K562 (cell line): ENCODE data around the gene DESI1. TPM values are rescaled to one million over a fixed set of nuclear protein-coding genes. Genes with fewer than 3 reads are reported as not detected.

Source experiments
- CBFA2T2 ChIP-seq: fragments of 450-650 bp; conservative IDR thresholded peaks from 2 replicates; pipeline ENCODE4 v1.6.1; 2017; ENCODE audit warnings: mild to moderate bottlenecking
- CBFA2T3 ChIP-seq: fragments of 450-650 bp; IDR thresholded peaks from 2 replicates; pipeline ENCODE4 v1.6.1; 2017
- KHSRP ChIP-seq: fragments of 450-650 bp; IDR thresholded peaks from 2 replicates; pipeline ENCODE4 v1.6.1; 2017
- MAX ChIP-seq: sonication (generic); formaldehyde crosslinking; IDR thresholded peaks from 2 replicates; pipeline ENCODE4 v1.9.0; 2022; ENCODE audit warnings: mild to moderate bottlenecking, missing genetic modification reagents
- PHTF2 ChIP-seq: fragments of 250-450 bp; sonication (Bioruptor Pico); IDR thresholded peaks from 2 replicates; pipeline ENCODE4 v1.5.0; 2021; ENCODE audit warnings: mild to moderate bottlenecking
- POU5F1 ChIP-seq: fragments of 150-350 bp; IDR thresholded peaks from 2 replicates; pipeline ENCODE4 v1.6.1; 2014; ENCODE audit warnings: borderline replicate concordance, low read length, low read depth, mild to moderate bottlenecking; ENCODE audit not compliant: partially characterized antibody
- RAD51 ChIP-seq: fragments of 450-650 bp; IDR thresholded peaks from 2 replicates; pipeline ENCODE4 v1.7.1; 2016; ENCODE audit warnings: low read depth, mild to moderate bottlenecking, borderline replicate concordance
- RB1 ChIP-seq: fragments of 450-650 bp; IDR thresholded peaks from 2 replicates; pipeline ENCODE4 v1.6.1; 2017; ENCODE audit warnings: low read depth, mild to moderate bottlenecking
- SLC30A9 ChIP-seq: fragments of 250-450 bp; sonication (Bioruptor Pico); IDR thresholded peaks from 2 replicates; pipeline ENCODE4 v1.8.0; 2022; ENCODE audit warnings: mild to moderate bottlenecking, moderate library complexity
- ZBTB33 ChIP-seq: sonication (generic); formaldehyde crosslinking; IDR thresholded peaks from 2 replicates; pipeline ENCODE4 v1.8.1; 2023; ENCODE audit warnings: mild to moderate bottlenecking, missing genetic modification reagents
- ZNF124 ChIP-seq: sonication (generic); formaldehyde crosslinking; IDR thresholded peaks from 2 replicates; pipeline ENCODE4 v1.8.1; 2022; ENCODE audit warnings: missing genetic modification reagents
- ZNF395 ChIP-seq: fragments of 200-800 bp; sonication (Bioruptor generic); IDR thresholded peaks from 2 replicates; pipeline ENCODE4 v1.6.1; 2017; ENCODE audit warnings: missing genetic modification characterization, missing compliant biosample characterization
- ZNF398 ChIP-seq: fragments of 250-450 bp; sonication (Bioruptor Pico); IDR thresholded peaks from 2 replicates; pipeline ENCODE4 v1.8.0; 2021; ENCODE audit warnings: moderate library complexity, mild to moderate bottlenecking, inconsistent platforms
- ZNF668 ChIP-seq: fragments of 250-450 bp; sonication (Bioruptor Pico); IDR thresholded peaks from 2 replicates; pipeline ENCODE4 v1.8.0; 2022; ENCODE audit warnings: mild to moderate bottlenecking, inconsistent platforms
- ZNF695 ChIP-seq: fragments of 450-650 bp; formaldehyde crosslinking; IDR thresholded peaks from 2 replicates; pipeline ENCODE4 v1.4.0; 2020; ENCODE audit warnings: mild to moderate bottlenecking, moderate library complexity
- ZNF77 ChIP-seq: fragments of 250-450 bp; sonication (Bioruptor Pico); IDR thresholded peaks from 2 replicates; pipeline ENCODE4 v1.5.0; 2020
- polyA plus RNA-seq, 8 experiments: library from polyadenylated mRNA; depleted of rRNA in 4 of 8; stranded (reverse) in 5 of 8; unstranded in 3 of 8; fragments of >200 nt; fragmentation: Nextera tagmentation in 2 of 8; fragmentation: Illumina TruSeq in 1 of 8; extraction: Ambion mirVana in 2 of 8; extraction: Trizol in 1 of 8; gene quantifications; 2 replicates each; pipeline versions ENCODE4 v1.2.1 to v1.2.3, GENCODE V29; 2011 to 2014; ENCODE audit warnings: inconsistent platforms in 1 of 8, missing spikeins in 1 of 8
- total RNA-seq, 7 experiments: library from RNA; depleted of rRNA in 6 of 7; stranded (reverse); fragments of >200 nt in 6 of 7; fragmentation: Illumina TruSeq in 2 of 7; extraction: Trizol in 2 of 7; gene quantifications; 2 replicates each; pipeline versions ENCODE4 v1.2.1 to v1.2.3, GENCODE V29; 2011 to 2021; ENCODE audit warnings: low replicate concordance in 1 of 7
- TF ChIP-seq, protein P1 (sequence below): IDR thresholded peaks from 2 replicates; pipeline ENCODE4 v1.6.1; 2014; ENCODE audit warnings: antibody characterized with exemption
- TF ChIP-seq, protein P2 (sequence below), 2 experiments: fragments of 200-800 bp in 1 of 2; sonication (Bioruptor generic) in 1 of 2; sonication (generic) in 1 of 2; formaldehyde crosslinking in 1 of 2; IDR thresholded peaks in 1 of 2; conservative IDR thresholded peaks in 1 of 2; 2 replicates each; pipeline versions ENCODE4 v1.5.0 to v1.6.1; 2016 to 2020; ENCODE audit warnings: missing compliant biosample characterization in 1 of 2, missing genetic modification characterization in 1 of 2, missing genetic modification reagents in 1 of 2
- TF ChIP-seq, protein P3 (sequence below): fragments of 250-450 bp; sonication (Bioruptor Pico); IDR thresholded peaks from 2 replicates; pipeline ENCODE4 v1.4.0; 2020

Gene DESI1
- total and polyA plus RNA-seq, 9 of the 15 experiments (the other 6 are each of a cell fraction or from before 2014, with no cell fraction given), result 7.2 to 45.9 (median 29.8) TPM

DNA sequence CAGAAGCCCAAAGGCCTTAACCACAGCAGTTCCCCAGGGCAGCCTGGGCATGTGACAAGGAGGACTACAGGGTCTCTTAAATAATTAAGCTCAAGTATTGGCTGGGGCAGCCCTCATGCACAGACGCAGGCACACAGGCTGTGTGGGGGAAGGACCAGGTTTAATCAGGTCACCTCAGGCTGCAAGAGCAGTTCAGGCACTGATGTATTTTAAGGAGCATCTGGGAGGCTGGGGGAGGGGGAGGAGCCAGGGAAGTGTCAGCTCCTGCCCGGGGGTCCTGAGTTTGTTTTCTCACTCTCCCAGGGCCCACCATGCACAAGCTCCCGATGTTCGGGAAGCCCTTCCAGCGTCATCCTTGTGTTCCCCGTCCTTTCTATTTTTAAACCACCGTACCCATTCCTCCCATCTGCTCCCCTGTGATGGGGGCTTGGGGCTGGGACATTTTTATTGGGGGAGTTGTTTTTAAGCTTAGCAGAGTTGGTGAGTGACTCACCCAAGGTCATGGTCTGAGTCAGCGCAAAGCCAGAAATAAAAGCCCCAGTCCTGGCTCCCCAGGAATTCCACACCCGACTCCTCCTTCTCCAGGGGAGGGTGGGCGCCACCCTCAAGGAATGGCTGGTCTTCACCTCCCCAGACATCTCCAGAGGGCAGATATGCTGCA lies 57.7 kb downstream of the DESI1 start (continued):
- TF ChIP-seq, protein P1, sequence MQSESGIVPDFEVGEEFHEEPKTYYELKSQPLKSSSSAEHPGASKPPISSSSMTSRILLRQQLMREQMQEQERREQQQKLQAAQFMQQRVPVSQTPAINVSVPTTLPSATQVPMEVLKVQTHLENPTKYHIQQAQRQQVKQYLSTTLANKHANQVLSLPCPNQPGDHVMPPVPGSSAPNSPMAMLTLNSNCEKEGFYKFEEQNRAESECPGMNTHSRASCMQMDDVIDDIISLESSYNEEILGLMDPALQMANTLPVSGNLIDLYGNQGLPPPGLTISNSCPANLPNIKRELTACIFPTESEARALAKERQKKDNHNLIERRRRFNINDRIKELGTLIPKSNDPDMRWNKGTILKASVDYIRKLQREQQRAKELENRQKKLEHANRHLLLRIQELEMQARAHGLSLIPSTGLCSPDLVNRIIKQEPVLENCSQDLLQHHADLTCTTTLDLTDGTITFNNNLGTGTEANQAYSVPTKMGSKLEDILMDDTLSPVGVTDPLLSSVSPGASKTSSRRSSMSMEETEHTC, result no peak
- TF ChIP-seq POU5F1 (no peak), RB1 (no peak), ZNF668 (CRISPR knock-in tag) (no peak), ZNF77 (CRISPR knock-in tag) (no peak), PHTF2 (CRISPR knock-in tag) (no peak), SLC30A9 (CRISPR knock-in tag) (no peak), KHSRP (no peak), CBFA2T2 (peak; percentile 51), ZNF395 (CRISPR knock-in tag) (no peak), RAD51 (no peak), MAX (CRISPR knock-in tag) (peak; percentile 22; the same call in 1 of the 2 replicates), ZNF398 (no peak), ZBTB33 (CRISPR knock-in tag) (no peak), ZNF695 (CRISPR knock-in tag) (no peak), ZNF124 (CRISPR knock-in tag) (no peak), CBFA2T3 (peak; percentile 64)
- TF ChIP-seq, protein P2, sequence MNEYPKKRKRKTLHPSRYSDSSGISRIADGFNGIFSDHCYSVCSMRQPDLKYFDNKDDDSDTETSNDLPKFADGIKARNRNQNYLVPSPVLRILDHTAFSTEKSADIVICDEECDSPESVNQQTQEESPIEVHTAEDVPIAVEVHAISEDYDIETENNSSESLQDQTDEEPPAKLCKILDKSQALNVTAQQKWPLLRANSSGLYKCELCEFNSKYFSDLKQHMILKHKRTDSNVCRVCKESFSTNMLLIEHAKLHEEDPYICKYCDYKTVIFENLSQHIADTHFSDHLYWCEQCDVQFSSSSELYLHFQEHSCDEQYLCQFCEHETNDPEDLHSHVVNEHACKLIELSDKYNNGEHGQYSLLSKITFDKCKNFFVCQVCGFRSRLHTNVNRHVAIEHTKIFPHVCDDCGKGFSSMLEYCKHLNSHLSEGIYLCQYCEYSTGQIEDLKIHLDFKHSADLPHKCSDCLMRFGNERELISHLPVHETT (CRISPR knock-in tag; conservative IDR thresholded peaks at IDR 0.05 in 1 of 2, IDR thresholded peaks at IDR 0.05 in 1 of 2), result no peak
- TF ChIP-seq, protein P3, sequence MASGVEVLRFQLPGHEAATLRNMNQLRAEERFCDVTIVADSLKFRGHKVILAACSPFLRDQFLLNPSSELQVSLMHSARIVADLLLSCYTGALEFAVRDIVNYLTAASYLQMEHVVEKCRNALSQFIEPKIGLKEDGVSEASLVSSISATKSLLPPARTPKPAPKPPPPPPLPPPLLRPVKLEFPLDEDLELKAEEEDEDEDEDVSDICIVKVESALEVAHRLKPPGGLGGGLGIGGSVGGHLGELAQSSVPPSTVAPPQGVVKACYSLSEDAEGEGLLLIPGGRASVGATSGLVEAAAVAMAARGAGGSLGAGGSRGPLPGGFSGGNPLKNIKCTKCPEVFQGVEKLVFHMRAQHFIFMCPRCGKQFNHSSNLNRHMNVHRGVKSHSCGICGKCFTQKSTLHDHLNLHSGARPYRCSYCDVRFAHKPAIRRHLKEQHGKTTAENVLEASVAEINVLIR (CRISPR knock-in tag), result no peak
